AG04450 (cell line): Measurements from ENCODE around the gene PALM2AKAP2. TPM values are rescaled to one million over a fixed set of nuclear protein-coding genes. Genes with fewer than 3 reads are reported as not detected.

Source experiments
- CTCF ChIA-PET: fragments of 300-600, 350-600 bp; formaldehyde crosslinking; extraction: SDS; loops from one replicate; lab custom pipeline; 2022; ENCODE audit warnings: antibody characterized with exemption, inconsistent platforms; lab: Charles Lee
- POLR2A ChIA-PET: fragments of 350-600 bp; formaldehyde crosslinking; extraction: SDS; loops from one replicate; lab custom pipeline; 2021; ENCODE audit warnings: antibody characterized with exemption, inconsistent platforms; lab: Yijun Ruan, JAX
- DNase-seq: peaks from one replicate; pipeline ENCODE4 v3.0.0-alpha.2; 2011; ENCODE audit warnings: low read depth, low spot score
- H3K27ac ChIP-seq: one replicate; pipeline ENCODE4 v1.5.1; 2012; ENCODE audit warnings: low read depth, low read length, control low read depth
- H3K27me3 ChIP-seq: one replicate; pipeline ENCODE4 v1.6.0; 2012; ENCODE audit warnings: low read length; ENCODE audit not compliant: control insufficient read depth, insufficient read depth
- H3K4me3 ChIP-seq: 2 replicates; pipeline ENCODE4 v1.5.1; 2011; ENCODE audit warnings: mild to moderate bottlenecking, low read depth, low read length, control low read depth
- H3K9me3 ChIP-seq: 2 replicates; pipeline ENCODE4 v1.5.1; 2012; ENCODE audit warnings: low read length; ENCODE audit not compliant: control insufficient read depth, insufficient read depth
- polyA plus RNA-seq: library from polyadenylated mRNA; depleted of rRNA; stranded (reverse); fragments of >200 nt; gene quantifications from 2 replicates; pipeline ENCODE4 v1.2.3, GENCODE V29; 2011
- TF ChIP-seq, protein P1 (sequence below): IDR thresholded peaks from 2 replicates; pipeline ENCODE4 v1.5.1; 2011; ENCODE audit warnings: low read depth, low read length, control low read depth, inconsistent platforms

Gene PALM2AKAP2
- polyA plus RNA-seq, 1 experiment, result 4.6 TPM

DNA sequence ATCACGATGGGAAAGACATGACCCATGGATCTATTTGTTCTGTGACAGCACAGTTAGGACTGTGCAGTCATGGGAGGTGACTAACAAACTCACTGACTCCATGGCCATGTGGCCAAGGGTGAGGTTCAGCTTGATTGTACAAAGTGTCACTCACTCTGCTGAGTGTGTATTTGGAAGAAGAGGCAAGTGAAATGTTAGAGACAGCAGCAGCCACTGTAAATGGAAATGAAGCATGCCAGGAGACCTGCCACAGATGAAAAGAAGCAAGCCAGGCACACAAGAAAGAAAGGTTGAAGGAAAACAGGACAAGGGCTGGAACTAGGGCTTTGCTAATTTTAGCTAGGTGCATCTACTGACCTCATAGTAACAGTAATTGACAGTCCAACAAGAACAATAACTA, 42.7 kb upstream of the PALM2AKAP2 start:
- no peak overlapping the region for H3K4me3 ChIP-seq
- ChIA-PET CTCF (no interaction called here), POLR2A (no interaction called here)
- H3K27me3 ChIP-seq, result no peaks in the 10 kb centered on the region
- no peak for DNase-seq
- H3K9me3 ChIP-seq, result no peaks in the 10 kb centered on the region
- H3K27ac ChIP-seq, result no peak overlapping the region
- TF ChIP-seq, protein P1, sequence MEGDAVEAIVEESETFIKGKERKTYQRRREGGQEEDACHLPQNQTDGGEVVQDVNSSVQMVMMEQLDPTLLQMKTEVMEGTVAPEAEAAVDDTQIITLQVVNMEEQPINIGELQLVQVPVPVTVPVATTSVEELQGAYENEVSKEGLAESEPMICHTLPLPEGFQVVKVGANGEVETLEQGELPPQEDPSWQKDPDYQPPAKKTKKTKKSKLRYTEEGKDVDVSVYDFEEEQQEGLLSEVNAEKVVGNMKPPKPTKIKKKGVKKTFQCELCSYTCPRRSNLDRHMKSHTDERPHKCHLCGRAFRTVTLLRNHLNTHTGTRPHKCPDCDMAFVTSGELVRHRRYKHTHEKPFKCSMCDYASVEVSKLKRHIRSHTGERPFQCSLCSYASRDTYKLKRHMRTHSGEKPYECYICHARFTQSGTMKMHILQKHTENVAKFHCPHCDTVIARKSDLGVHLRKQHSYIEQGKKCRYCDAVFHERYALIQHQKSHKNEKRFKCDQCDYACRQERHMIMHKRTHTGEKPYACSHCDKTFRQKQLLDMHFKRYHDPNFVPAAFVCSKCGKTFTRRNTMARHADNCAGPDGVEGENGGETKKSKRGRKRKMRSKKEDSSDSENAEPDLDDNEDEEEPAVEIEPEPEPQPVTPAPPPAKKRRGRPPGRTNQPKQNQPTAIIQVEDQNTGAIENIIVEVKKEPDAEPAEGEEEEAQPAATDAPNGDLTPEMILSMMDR, result no peak

- CTCF ChIA-PET, result interaction anchor here (0.6 kb wide), 1 partner anchor 20 kb away, joined by 3 read pairs; no protein-coding TSS in a partner anchor
- H3K27ac ChIP-seq, result no peak overlapping the region
- no peak for DNase-seq
- no peaks in the 10 kb centered on the region for H3K27me3 ChIP-seq
- H3K4me3 ChIP-seq, result no peak overlapping the region
- TF ChIP-seq, protein P1, result no peak
- H3K9me3 ChIP-seq, result no peaks in the 10 kb centered on the region
- POLR2A ChIA-PET, result no interaction called here
Measured at GRCh38 chr9:109739760-109740159, 40.2 kb upstream of the PALM2AKAP2 start.

DNA sequence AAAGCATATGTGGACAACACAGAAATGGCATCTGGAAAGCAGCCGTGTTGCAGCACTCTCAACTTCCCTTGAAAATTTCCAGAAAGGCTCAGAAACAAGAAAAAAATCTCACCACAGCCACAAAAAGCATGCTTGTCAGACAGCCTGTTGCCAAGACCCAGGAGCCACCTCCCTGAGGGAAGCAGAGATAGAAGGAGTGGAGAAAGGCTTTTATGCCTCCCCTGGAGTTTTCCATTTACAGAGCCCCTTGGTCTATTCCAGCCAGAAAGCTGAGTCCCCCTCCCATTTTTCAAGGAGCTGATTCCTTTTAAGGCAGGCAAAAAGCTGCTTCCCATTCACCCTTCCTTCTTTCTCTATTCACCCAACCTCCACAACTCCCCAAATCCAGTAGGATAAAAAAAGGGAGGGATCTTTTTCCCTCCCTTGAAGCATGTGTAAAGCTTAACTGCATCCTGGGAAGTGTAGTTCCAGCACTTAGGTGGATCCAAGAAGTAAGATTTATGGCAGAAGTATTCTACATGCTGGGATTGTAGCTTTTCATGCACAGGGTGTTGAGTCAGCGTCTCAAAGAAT, 37.1 kb upstream of the PALM2AKAP2 start:
- Histone ChIP-seq H3K27me3 (no peaks in the 10 kb centered on the region), H3K9me3 (no peaks in the 10 kb centered on the region), H3K4me3 (no peak overlapping the region), H3K27ac (no peak overlapping the region)
- CTCF ChIA-PET, result interaction anchor here (0.6 kb wide), 1 partner anchor 343 kb away, joined by 3 read pairs; no protein-coding TSS in a partner anchor
- POLR2A ChIA-PET, result no interaction called here
- no peak for DNase-seq
- TF ChIP-seq, protein P1, result no peak

DNA sequence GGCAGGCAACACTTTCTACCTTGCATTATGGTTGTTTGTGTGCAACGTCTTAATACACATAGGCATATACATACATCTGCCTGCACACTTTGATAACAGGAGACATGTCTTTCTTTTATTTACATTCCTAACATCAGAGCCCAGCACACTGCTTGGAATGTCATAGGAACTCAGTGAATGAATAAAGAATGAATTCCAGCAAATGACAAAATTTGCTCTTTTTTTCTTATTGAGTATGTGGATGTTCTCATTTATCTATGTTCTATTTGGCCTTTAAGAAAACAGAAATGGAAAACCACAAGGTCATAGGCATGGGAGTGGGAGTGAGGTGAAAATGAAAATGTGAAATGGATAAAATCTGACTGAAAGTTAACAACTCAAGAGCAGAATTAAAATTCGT, 36.3 kb upstream of the PALM2AKAP2 start:
- ChIA-PET CTCF (no interaction called here), POLR2A (no interaction called here)
- no peak for DNase-seq
- Histone ChIP-seq H3K9me3 (no peaks in the 10 kb centered on the region), H3K4me3 (no peak overlapping the region), H3K27ac (no peak overlapping the region), H3K27me3 (no peaks in the 10 kb centered on the region)
- TF ChIP-seq, protein P1, result no peak
